Measurements from ENCODE around the gene FRYL. TPM values are rescaled to one million over a fixed set of nuclear protein-coding genes. Genes with fewer than 3 reads are reported as not detected.
"Not testable (repeated sequence)": the region's sequence is repeated elsewhere in the genome, so short reads cannot be mapped to it uniquely, and the experiment has no call there.

Gene FRYL
- total RNA-seq, 1 experiment from 2014 or later: 53.9 TPM

GRCh38 chr4:48698029-48698971 is 81.8 kb downstream of the FRYL start:
- H3K27me3 Mint-ChIP-seq (ENCODE audit: insufficient read depth, unreplicated experiment): no peaks in the 10 kb centered on the region
- CTCF ChIA-PET: interaction anchor here (0.6 to 2.2 kb wide), 11 partner anchors 9 to 378 kb away, joined by 3 to 7 read pairs (median 5); no protein-coding TSS in a partner anchor
- POLR2A ChIA-PET: interaction anchor here (0.6 to 10.8 kb wide), 26 partner anchors 10 to 263 kb away, joined by 3 to 223 read pairs (median 4); partner anchors contain the start of genes FRYL and OCIAD1
- intact Hi-C loops (cut with micrococcal nuclease): loop anchor here (1.0 to 5.0 kb wide), 3 partner anchors 80 to 269 kb away; partner anchors contain the start of gene OCIAD1
- DNase-seq (ENCODE audit: unreplicated experiment): peak; percentile 97
- H3K9me3 Mint-ChIP-seq (ENCODE audit: unreplicated experiment): no peaks in the 10 kb centered on the region
- TF ChIP-seq CTCF (IDR thresholded peaks at IDR 0.05; ENCODE audit: unreplicated experiment): no peak
- peaks cover 34% of the 10 kb centered on the region for H3K4me1 Mint-ChIP-seq (ENCODE audit: insufficient read depth, unreplicated experiment)
- peak overlapping the region; percentile 80 for H3K27ac Mint-ChIP-seq (ENCODE audit: low read depth, unreplicated experiment)
- H3K4me3 Mint-ChIP-seq (ENCODE audit: unreplicated experiment): peak overlapping the region; percentile 43
- BruUV-seq (replicated peaks): no TSS peak
- peaks cover 13% of the 10 kb centered on the region for H3K36me3 Mint-ChIP-seq (ENCODE audit: insufficient read depth, unreplicated experiment)

GRCh38 chr4:48697516-48697915 is 82.6 kb downstream of the FRYL start:
- Mint-ChIP-seq H3K4me1 (ENCODE audit: insufficient read depth, unreplicated experiment) (peaks cover 36% of the 10 kb centered on the region), H3K27ac (ENCODE audit: low read depth, unreplicated experiment) (peak overlapping the region; percentile 80)
- H3K36me3 Mint-ChIP-seq (ENCODE audit: insufficient read depth, unreplicated experiment); H3K27me3 Mint-ChIP-seq (ENCODE audit: insufficient read depth, unreplicated experiment); DNase-seq (ENCODE audit: unreplicated experiment); BruUV-seq (replicated peaks); H3K9me3 Mint-ChIP-seq (ENCODE audit: unreplicated experiment); H3K4me3 Mint-ChIP-seq (ENCODE audit: unreplicated experiment): not testable (repeated sequence)
- CTCF ChIA-PET: interaction anchor here (0.6 to 2.2 kb wide), 8 partner anchors 8 to 264 kb away, joined by 3 to 7 read pairs (median 4); no protein-coding TSS in a partner anchor
- POLR2A ChIA-PET: interaction anchor here (0.8 to 10.8 kb wide), 13 partner anchors 9 to 137 kb away, joined by 3 to 223 read pairs (median 5); partner anchors contain the start of genes FRYL and OCIAD1
- intact Hi-C loops (cut with micrococcal nuclease): loop anchor here (5.0 kb wide), 1 partner anchor 270 kb away; no protein-coding TSS in a partner anchor

GRCh38 chr4:48694824-48695223 is 85.3 kb downstream of the FRYL start:
- no peaks in the 10 kb centered on the region for H3K27me3 Mint-ChIP-seq (ENCODE audit: insufficient read depth, unreplicated experiment)
- H3K4me1 Mint-ChIP-seq (ENCODE audit: insufficient read depth, unreplicated experiment): peaks cover 35% of the 10 kb centered on the region
- intact Hi-C loops (cut with micrococcal nuclease): loop anchor here (5.0 kb wide), 1 partner anchor 272 kb away; no protein-coding TSS in a partner anchor
- no peak overlapping the region for H3K27ac Mint-ChIP-seq (ENCODE audit: low read depth, unreplicated experiment)
- no peak overlapping the region for H3K4me3 Mint-ChIP-seq (ENCODE audit: unreplicated experiment)
- ChIA-PET POLR2A (interaction anchor here (0.6 to 10.8 kb wide), 4 partner anchors 8 to 85 kb away, joined by 3 to 223 read pairs (median 4); partner anchors contain the start of gene FRYL), CTCF (interaction anchor here (1.2 kb wide), 1 partner anchor 168 kb away, joined by 3 read pairs; no protein-coding TSS in a partner anchor)
- BruUV-seq (replicated peaks): no TSS peak
- no peaks in the 10 kb centered on the region for H3K9me3 Mint-ChIP-seq (ENCODE audit: unreplicated experiment)
- TF ChIP-seq CTCF (IDR thresholded peaks at IDR 0.05; ENCODE audit: unreplicated experiment): no peak
- DNase-seq (ENCODE audit: unreplicated experiment): no peak
- peaks cover 6% of the 10 kb centered on the region for H3K36me3 Mint-ChIP-seq (ENCODE audit: insufficient read depth, unreplicated experiment)

GRCh38 chr4:48693856-48694574 is 86.1 kb downstream of the FRYL start:
- POLR2A ChIA-PET: interaction anchor here (1.0 to 1.4 kb wide), 2 partner anchors 9 to 86 kb away, joined by 3 to 7 read pairs; partner anchors contain the start of gene FRYL
- CTCF ChIA-PET: interaction anchor here (0.6 to 1.2 kb wide), 2 partner anchors 13 to 167 kb away, joined by 3 read pairs; no protein-coding TSS in a partner anchor
- peaks cover 6% of the 10 kb centered on the region for H3K36me3 Mint-ChIP-seq (ENCODE audit: insufficient read depth, unreplicated experiment)
- no peak for TF ChIP-seq CTCF (IDR thresholded peaks at IDR 0.05; ENCODE audit: unreplicated experiment)
- H3K27ac Mint-ChIP-seq (ENCODE audit: low read depth, unreplicated experiment): no peak overlapping the region
- no peak for DNase-seq (ENCODE audit: unreplicated experiment)
- H3K4me3 Mint-ChIP-seq (ENCODE audit: unreplicated experiment): no peak overlapping the region
- no peaks in the 10 kb centered on the region for H3K27me3 Mint-ChIP-seq (ENCODE audit: insufficient read depth, unreplicated experiment)
- H3K9me3 Mint-ChIP-seq (ENCODE audit: unreplicated experiment): no peaks in the 10 kb centered on the region
- intact Hi-C loops (cut with micrococcal nuclease): no loop called here
- no TSS peak for BruUV-seq (replicated peaks)
- H3K4me1 Mint-ChIP-seq (ENCODE audit: insufficient read depth, unreplicated experiment): peaks cover 28% of the 10 kb centered on the region
